ENCODE data around the gene ST3GAL3.
"Not testable (repeated sequence)": the region's sequence is repeated elsewhere in the genome, so short reads cannot be mapped to it uniquely, and the experiment has no call there.

The ST3GAL3 gene

GRCh38 chr1:43704838-43705237, 2.5 kb upstream of the ST3GAL3 start:
- no peak for DNase-seq

- no peak for DNase-seq
Measured at GRCh38 chr1:43705334-43705733, 2.0 kb upstream of the ST3GAL3 start.

- DNase-seq, result no peak
Measured at GRCh38 chr1:43705982-43706597, 1.2 kb upstream of the ST3GAL3 start.

DNA sequence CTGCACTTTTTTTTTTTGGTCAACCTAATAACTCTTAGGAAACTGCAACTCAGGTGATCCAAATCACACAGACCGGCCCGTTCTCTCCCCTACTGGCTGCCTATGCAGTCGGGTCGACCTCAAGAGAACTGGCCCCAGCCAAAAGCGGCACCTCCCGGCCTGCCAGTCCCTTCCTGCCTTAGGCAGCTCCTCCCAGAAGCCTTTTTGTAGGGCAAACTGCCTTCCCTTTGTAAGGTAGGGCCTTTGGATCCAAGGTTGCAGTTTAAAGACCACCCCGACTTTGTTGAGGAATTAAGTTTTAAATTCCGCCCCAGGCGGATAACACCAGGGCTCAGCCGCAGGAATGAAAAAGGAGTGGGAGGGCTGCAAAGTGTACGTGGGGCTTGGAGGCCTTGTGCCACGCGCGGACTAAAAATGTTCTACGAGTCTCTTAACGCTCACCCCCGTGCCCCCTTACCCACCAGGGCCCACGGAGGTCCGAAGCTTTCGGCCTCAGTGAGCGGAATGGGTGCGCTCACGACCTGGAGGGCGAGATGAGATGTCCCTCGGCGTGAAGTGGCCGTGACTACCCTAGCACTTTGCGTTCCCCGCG, 642 bp upstream of the ST3GAL3 start:
- peak; percentile 8 for DNase-seq

- DNase-seq, result no peak
Measured at GRCh38 chr1:43708002-43708410, 670 bp downstream of the ST3GAL3 start.

GRCh38 chr1:43711049-43711448, 3.7 kb downstream of the ST3GAL3 start:
- no peak for DNase-seq

DNA sequence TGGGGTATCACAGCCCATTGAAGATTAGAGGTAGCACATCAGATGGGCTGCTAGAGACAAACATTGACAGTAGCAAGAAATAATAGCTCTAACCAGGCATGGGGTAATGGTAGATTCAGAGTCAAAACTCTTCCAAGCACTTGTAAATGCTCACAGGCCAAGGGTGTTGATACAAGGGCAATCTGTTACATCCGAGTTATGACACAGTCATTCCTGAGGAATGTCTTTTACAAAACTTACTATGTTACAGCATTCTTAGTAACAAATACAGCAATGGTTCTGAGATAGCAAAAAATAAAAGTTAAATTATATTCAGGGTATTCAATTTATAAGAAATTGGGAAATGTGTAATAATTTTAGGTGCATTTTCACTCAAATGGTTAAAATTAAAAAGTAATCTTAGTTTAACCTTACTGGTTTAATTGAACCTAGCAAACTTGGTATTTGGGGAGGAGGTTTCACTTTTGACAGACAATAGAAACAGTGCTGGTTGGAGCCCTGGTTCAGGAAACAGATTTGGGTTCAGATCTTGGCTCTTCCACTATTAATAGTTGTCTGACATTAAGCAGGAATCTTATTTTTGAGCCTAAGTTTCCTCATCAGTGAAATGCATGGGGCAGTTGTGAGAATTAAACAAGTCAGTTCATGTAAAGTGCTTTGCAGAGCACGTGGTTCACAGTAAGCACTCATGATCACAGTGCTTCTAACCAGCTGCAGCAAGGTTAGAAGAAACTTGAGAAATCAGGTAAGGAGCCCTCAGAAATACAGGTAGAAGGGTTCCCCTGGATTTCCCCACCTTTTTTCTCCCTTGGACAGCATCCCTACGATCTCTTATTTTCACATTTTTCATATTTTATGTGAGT, 4.4 kb downstream of the ST3GAL3 start:
- no peak for DNase-seq

DNA sequence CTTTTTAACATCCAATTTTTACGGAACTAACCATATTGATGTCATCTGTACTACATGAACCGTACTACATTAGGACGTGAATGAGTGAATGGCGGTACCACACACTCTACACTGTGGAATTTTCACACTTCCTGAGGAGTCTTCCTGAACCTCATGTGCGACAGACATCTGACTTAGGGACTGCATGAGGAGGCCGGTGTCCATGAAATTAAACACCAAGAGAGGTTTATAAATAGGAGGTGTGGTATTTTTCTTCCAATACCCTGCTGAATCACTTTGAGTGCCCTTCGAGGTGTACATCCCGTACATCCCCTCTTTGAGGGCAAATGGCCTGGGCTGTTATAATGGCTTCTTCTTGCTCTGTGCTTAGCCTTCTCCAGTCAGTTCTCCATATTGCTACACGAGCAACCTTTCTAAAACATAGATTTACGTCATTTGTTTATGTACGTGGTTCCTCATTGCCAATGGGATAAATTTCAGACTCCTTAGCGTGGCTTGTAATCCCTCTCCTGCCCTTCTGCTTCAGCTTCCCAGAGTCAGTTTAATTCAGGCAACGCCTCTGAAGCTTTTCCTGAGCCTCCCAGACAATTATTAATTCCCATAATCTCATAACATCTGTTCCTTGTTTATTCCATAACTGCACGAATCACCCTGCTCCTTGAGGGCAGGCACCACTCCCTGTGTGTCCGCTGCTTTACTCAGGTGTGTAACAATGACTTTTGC, 9.4 kb downstream of the ST3GAL3 start:
- no peak for DNase-seq

GRCh38 chr1:43719063-43719462, 11.7 kb downstream of the ST3GAL3 start:
- no peak for DNase-seq

- not testable (repeated sequence) for DNase-seq
Measured at GRCh38 chr1:43719670-43720419, 12.5 kb downstream of the ST3GAL3 start.

GRCh38 chr1:43722810-43723209, 15.5 kb downstream of the ST3GAL3 start:
- DNase-seq, result no peak

GRCh38 chr1:43729816-43730463, 22.6 kb downstream of the ST3GAL3 start:
- DNase-seq, result no peak

DNA sequence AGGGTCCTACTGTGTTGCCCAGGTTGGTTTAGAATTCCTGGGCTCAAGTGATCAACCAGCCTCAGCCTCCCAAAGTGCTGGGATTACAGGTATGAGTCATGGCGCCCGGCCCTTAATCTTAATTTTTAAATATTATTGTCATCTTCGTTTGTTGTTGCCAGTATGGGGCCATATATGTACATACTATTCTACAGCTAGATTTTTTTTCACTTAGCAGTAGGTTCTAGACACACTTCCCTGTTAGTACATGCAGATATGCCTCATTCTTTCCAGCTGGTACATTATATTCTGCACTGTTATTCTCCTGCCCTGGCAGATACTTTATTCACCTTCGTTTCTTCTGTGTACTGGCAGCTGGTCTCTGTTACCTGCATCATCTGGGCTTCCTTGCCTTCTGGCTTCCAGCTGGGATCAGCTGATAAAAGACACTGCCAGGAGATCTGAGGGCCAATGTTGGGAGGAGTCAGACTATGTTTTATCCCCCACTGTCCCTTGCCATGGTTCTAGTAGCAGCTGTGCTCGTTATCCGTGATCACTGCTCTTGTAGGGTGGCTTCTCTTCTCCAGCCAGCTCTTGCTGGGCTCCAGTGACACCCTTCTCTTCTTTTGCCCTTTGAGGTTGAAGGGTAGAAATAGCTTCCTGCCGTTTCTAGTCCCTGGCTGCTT, 24.7 kb downstream of the ST3GAL3 start:
- DNase-seq, result no peak

DNA sequence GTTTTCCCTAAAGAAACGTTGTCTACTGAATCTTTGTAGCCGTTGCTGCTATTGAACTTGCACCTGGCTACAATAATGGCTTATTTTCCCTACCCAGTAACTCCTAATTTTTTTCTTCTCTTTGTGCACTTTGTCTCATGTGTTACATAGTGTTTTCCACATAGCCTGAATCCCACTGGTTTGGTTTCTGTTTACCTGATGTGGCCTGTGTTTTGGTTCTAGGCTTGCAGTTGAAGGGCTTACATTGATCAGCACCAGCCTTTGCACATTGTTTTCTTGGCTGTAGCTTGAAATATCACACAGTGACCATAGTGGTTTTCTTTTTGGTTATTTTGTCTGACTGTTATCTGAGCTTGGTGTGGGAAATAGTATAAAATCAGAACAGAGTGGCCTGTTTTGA, 29.5 kb downstream of the ST3GAL3 start:
- no peak for DNase-seq

DNA sequence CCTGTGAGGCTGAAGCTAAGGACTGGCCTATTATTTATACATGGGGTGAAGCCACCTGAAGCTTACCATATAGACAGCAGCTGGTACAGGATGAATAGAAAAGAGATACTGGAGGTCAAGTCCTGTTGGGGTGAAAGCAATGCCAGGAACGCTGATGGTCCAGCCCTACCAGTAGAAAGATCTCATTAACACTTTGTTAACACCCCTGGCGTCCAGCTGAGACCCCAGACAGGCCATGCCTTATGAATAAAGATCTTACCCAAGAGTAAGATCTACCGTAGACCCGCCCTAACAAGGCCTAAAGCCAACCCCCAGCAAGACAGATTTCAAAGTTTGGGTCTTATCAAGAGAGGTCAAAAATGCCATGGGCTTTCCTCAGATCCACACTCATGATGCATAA, 34.7 kb downstream of the ST3GAL3 start:
- DNase-seq, result no peak

DNA sequence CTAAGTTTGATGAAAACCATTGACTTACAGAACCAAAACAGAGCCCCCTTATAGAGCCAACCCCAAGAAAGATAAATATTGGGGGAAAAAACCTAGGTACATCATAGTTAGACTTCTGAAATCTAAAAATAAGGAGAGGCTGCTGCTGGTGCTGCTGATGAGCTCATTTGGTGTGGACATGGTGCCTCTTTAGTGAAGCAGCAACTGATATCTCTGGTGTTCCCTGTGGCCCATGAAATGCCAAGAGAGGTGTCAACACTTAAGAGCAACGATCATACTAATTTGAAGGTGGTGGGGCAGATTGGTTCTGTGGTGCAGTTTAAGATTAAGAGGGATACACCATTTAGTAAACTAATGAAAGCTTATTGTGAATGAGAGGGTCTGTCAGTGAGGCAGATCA, 35.9 kb downstream of the ST3GAL3 start:
- DNase-seq, result no peak

- no peak for DNase-seq
Measured at GRCh38 chr1:43747736-43748135, 40.4 kb downstream of the ST3GAL3 start.

DNA sequence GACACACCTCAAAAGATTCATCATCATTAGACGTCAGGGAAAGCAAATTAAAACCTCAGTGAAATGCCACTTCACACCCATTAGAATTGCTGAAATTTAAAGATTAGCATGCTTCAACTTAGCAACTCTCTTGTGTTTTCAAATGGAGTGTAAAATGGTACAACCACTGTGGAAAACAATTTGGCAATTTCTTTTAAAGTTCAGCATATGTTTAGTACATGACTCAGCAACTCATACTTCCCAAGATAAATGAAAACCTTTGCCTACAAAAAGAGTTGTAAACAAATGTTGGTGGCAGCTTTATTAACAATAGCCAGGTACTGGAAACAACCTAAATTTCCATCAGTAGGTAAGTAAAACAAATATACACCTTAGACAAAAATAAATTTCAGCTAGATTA, 42.7 kb downstream of the ST3GAL3 start:
- DNase-seq, result no peak

DNA sequence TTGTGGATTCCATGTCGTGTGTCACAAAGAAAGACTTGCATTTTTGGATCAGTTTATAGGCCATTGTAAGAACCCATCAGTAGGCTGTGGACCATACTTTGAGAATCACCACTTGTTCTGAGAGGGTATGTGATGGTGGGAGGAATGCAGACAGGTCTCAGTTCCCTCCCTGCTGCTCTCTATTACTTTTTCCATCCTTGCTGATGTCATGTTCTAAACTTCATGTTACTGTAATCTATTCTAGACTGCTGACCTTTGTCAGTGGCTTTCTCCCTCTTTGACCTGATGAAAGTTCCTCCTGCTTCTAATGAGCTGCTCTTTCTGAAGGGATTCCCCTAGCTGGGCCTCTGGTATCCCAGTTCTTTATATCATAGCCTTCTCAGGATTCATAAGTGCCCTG, 46.1 kb downstream of the ST3GAL3 start:
- DNase-seq, result no peak

- DNase-seq, result no peak
Measured at GRCh38 chr1:43754892-43755291, 47.6 kb downstream of the ST3GAL3 start.

- no peak for DNase-seq
Measured at GRCh38 chr1:43757343-43758053, 50.2 kb downstream of the ST3GAL3 start.
